IMR-90 (cell line): ENCODE measurements around the gene PHEX. TPM values are rescaled to one million over a fixed set of nuclear protein-coding genes. Genes with fewer than 3 reads are reported as not detected.

Source experiments
- ATAC-seq: fragments of 200-7000 bp; cut with Tn5 transposase; 2 replicates; pipeline ENCODE4 v1.9.1; 2020; ENCODE audit warnings: low read depth, mild to moderate bottlenecking, moderate library complexity
- BruUV-seq: library from RNA; stranded (reverse); fragments of 400-500 nt; replicated peaks from 2 replicates; lab custom pipeline; 2021; lab: Mats Ljungman, UMichigan
- CTCF ChIA-PET: fragments of 300-600 bp; formaldehyde crosslinking; extraction: SDS; loops from one replicate; lab custom pipeline; 2021; ENCODE audit warnings: antibody characterized with exemption; lab: Yijun Ruan, JAX
- POLR2A ChIA-PET: fragments of 300-600 bp; sonication (Branson Sonifier 250); formaldehyde crosslinking; loops from one replicate; lab custom pipeline; 2022; ENCODE audit warnings: antibody characterized with exemption; ENCODE audit not compliant: unreplicated experiment; lab: Charles Lee
- DNase-seq: peaks from one replicate; pipeline ENCODE4 v3.0.0; 2013
- H2AFZ ChIP-seq: replicated peaks from 2 replicates; pipeline ENCODE3; 2013; ENCODE audit warnings: low read length, mild to moderate bottlenecking; ENCODE audit not compliant: poor library complexity
- H2AK5ac ChIP-seq: 2 replicates; pipeline ENCODE4 v1.6.1; 2013; ENCODE audit warnings: low read depth, low read length, inconsistent platforms
- H2AK9ac ChIP-seq: replicated peaks from 2 replicates; pipeline ENCODE3; 2013; ENCODE audit warnings: mild to moderate bottlenecking, low read depth, low read length, moderate library complexity; ENCODE audit not compliant: poor library complexity
- H2BK120ac ChIP-seq: 2 replicates; pipeline ENCODE4 v1.6.1; 2013; ENCODE audit warnings: low read depth, low read length, inconsistent platforms
- H2BK15ac ChIP-seq: 3 replicates; pipeline ENCODE4 v1.6.1; 2013; ENCODE audit warnings: low read depth, low read length, inconsistent platforms
- H2BK20ac ChIP-seq: 2 replicates; pipeline ENCODE4 v1.6.1; 2013; ENCODE audit warnings: low read depth, mild to moderate bottlenecking, inconsistent platforms, low read length, moderate library complexity
- H2BK5ac ChIP-seq: 2 replicates; pipeline ENCODE4 v1.6.1; 2013; ENCODE audit warnings: mild to moderate bottlenecking, low read depth, low read length, inconsistent platforms; ENCODE audit not compliant: poor library complexity, severe bottlenecking
- H3K14ac ChIP-seq: replicated peaks from 2 replicates; pipeline ENCODE4 v1.6.1; 2013; ENCODE audit warnings: low read depth, low read length, inconsistent platforms
- H3K18ac ChIP-seq: 2 replicates; pipeline ENCODE4 v1.6.1; 2013; ENCODE audit warnings: low read depth, low read length, control low read depth
- H3K23ac ChIP-seq: 2 replicates; pipeline ENCODE4 v1.6.1; 2013; ENCODE audit warnings: low read depth, low read length, inconsistent platforms
- H3K27ac ChIP-seq: 2 replicates; pipeline ENCODE4 v1.5.1; 2013; ENCODE audit warnings: mild to moderate bottlenecking, control low read depth, low read length; ENCODE audit not compliant: insufficient read depth
- H3K27me3 ChIP-seq: 2 replicates; pipeline ENCODE4 v1.6.1; 2013; ENCODE audit warnings: low read length; ENCODE audit not compliant: control insufficient read depth, insufficient read depth
- H3K36me3 ChIP-seq: 2 replicates; pipeline ENCODE4 v1.6.1; 2013; ENCODE audit warnings: low read length, mixed read lengths; ENCODE audit not compliant: control insufficient read depth, insufficient read depth
- H3K4ac ChIP-seq: 2 replicates; pipeline ENCODE4 v1.6.1; 2013; ENCODE audit warnings: low read depth, low read length, inconsistent platforms
- H3K4me1 ChIP-seq: 2 replicates; pipeline ENCODE4 v1.6.1; 2013; ENCODE audit warnings: low read length, mixed read lengths; ENCODE audit not compliant: control insufficient read depth, insufficient read depth
- H3K4me2 ChIP-seq: 2 replicates; pipeline ENCODE4 v1.6.1; 2013; ENCODE audit warnings: low read depth, mild to moderate bottlenecking, control low read depth, low read length, moderate library complexity
- H3K4me3 ChIP-seq: 2 replicates; pipeline ENCODE4 v1.5.1; 2013; ENCODE audit warnings: low read depth, mild to moderate bottlenecking, control low read depth, low read length, moderate library complexity; ENCODE audit not compliant: insufficient read depth
- H3K56ac ChIP-seq: 2 replicates; pipeline ENCODE4 v1.6.1; 2013; ENCODE audit warnings: low read length, inconsistent platforms; ENCODE audit not compliant: insufficient read depth; ENCODE audit errors: extremely low read depth
- H3K79me1 ChIP-seq, 2 experiments: 2 replicates each; pipeline ENCODE4 v1.6.1; 2013; ENCODE audit warnings: low read length in 2 of 2, inconsistent platforms in 1 of 2, low read depth in 1 of 2
- H3K9ac ChIP-seq: 2 replicates; pipeline ENCODE4 v1.6.1; 2013; ENCODE audit warnings: low read depth, low read length, control low read depth
- H3K9me1 ChIP-seq: 2 replicates; pipeline ENCODE4 v1.6.1; 2013; ENCODE audit warnings: low read length, inconsistent platforms; ENCODE audit not compliant: insufficient read depth
- H3K9me3 ChIP-seq: 2 replicates; pipeline ENCODE4 v1.6.1; 2013; ENCODE audit warnings: low read length; ENCODE audit not compliant: control insufficient read depth, insufficient read depth
- H4K20me1 ChIP-seq: 2 replicates; pipeline ENCODE4 v1.6.1; 2013; ENCODE audit warnings: low read length, inconsistent platforms; ENCODE audit not compliant: insufficient read depth
- H4K5ac ChIP-seq: 2 replicates; pipeline ENCODE4 v1.6.1; 2013; ENCODE audit warnings: mild to moderate bottlenecking, low read depth, low read length, control low read depth
- H4K8ac ChIP-seq, 2 experiments: 2 replicates each; pipeline ENCODE4 v1.6.1; 2013; ENCODE audit warnings: low read depth in 2 of 2, low read length in 2 of 2, control low read depth in 1 of 2, inconsistent platforms in 1 of 2
- H4K91ac ChIP-seq: 2 replicates; pipeline ENCODE4 v1.6.1; 2013; ENCODE audit warnings: low read depth, low read length, inconsistent platforms; ENCODE audit not compliant: insufficient read depth
- BHLHE40 ChIP-seq: fragments of 150-350 bp; IDR thresholded peaks from 2 replicates; pipeline ENCODE4 v1.6.1; 2016; ENCODE audit warnings: mild to moderate bottlenecking, low read depth, low read length
- CEBPB ChIP-seq: IDR thresholded peaks from 2 replicates; pipeline ENCODE4 v1.6.1; 2012; ENCODE audit warnings: low read depth, low read length, improper control_type of control experiment
- CHD1 ChIP-seq: IDR thresholded peaks from 2 replicates; pipeline ENCODE4 v1.6.1; 2012; ENCODE audit warnings: low read depth, low read length, improper control_type of control experiment
- CTCF ChIP-seq: conservative IDR thresholded peaks from 2 replicates; pipeline ENCODE4 v1.5.1; 2012; ENCODE audit warnings: mild to moderate bottlenecking, low read depth, low read length, improper control_type of control experiment
- ELK1 ChIP-seq: fragments of 150-350 bp; IDR thresholded peaks from 2 replicates; pipeline ENCODE4 v1.6.1; 2016; ENCODE audit warnings: low read depth, mild to moderate bottlenecking, low read length, moderate library complexity, borderline replicate concordance
- FOS ChIP-seq: fragments of 150-350 bp; IDR thresholded peaks from 2 replicates; pipeline ENCODE4 v1.6.1; 2016; ENCODE audit warnings: low read depth, low read length
- MAFK ChIP-seq: IDR thresholded peaks from 2 replicates; pipeline ENCODE4 v1.6.1; 2012; ENCODE audit warnings: low read depth, low read length, improper control_type of control experiment
- MAZ ChIP-seq: IDR thresholded peaks from 2 replicates; pipeline ENCODE4 v1.6.1; 2012; ENCODE audit warnings: low read depth, mild to moderate bottlenecking, low read length, improper control_type of control experiment, moderate library complexity, borderline replicate concordance
- MXI1 ChIP-seq: IDR thresholded peaks from 2 replicates; pipeline ENCODE4 v1.6.1; 2012; ENCODE audit warnings: low read depth, mild to moderate bottlenecking, low read length, moderate library complexity, borderline replicate concordance
- NFE2L2 ChIP-seq: fragments of 150-350 bp; IDR thresholded peaks from 2 replicates; pipeline ENCODE4 v1.6.1; 2016; ENCODE audit warnings: low read depth, mild to moderate bottlenecking, low read length
- POLR2A ChIP-seq: IDR thresholded peaks from 2 replicates; pipeline ENCODE4 v1.6.1; 2012; ENCODE audit warnings: mild to moderate bottlenecking, low read depth, low read length
- RAD21 ChIP-seq: IDR thresholded peaks from 2 replicates; pipeline ENCODE4 v1.6.1; 2012; ENCODE audit warnings: low read length, improper control_type of control experiment
- RCOR1 ChIP-seq: IDR thresholded peaks from 2 replicates; pipeline ENCODE4 v1.6.1; 2012; ENCODE audit warnings: mild to moderate bottlenecking, low read length, improper control_type of control experiment; ENCODE audit not compliant: insufficient replicate concordance
- RFX5 ChIP-seq: IDR thresholded peaks from 2 replicates; pipeline ENCODE4 v1.8.0; 2012; ENCODE audit warnings: low read depth, mild to moderate bottlenecking, low read length, moderate library complexity
- SMC3 ChIP-seq: fragments of 150-350 bp; IDR thresholded peaks from 2 replicates; pipeline ENCODE4 v1.6.1; 2016; ENCODE audit warnings: low read depth, mild to moderate bottlenecking, antibody characterized with exemption, low read length, moderate library complexity
- USF2 ChIP-seq: fragments of 150-350 bp; IDR thresholded peaks from 2 replicates; pipeline ENCODE4 v1.6.1; 2017; ENCODE audit warnings: mild to moderate bottlenecking, antibody characterized with exemption, low read length, low read depth
- WGBS, 2 experiments: methylation state at CpG; one replicate each; pipeline versions ENCODE4 v1.1.5 to v1.1.7; 2013; ENCODE audit warnings: missing lambda C conversion rate in 2 of 2; ENCODE audit not compliant: insufficient read length in 1 of 2; ENCODE audit errors: extremely low coverage in 2 of 2; 5-methylcytosine and 5-hydroxymethylcytosine counted together
- dilution Hi-C: fragments of 300-500 bp; cut with HindIII; formaldehyde crosslinking; loops from one replicate; pipeline ENCODE4 v1.14.3; 2018; ENCODE audit warnings: low sequenced_read_pairs; ENCODE audit not compliant: unreplicated experiment
- in situ Hi-C: fragments of 300-500 bp; cut with MboI; formaldehyde crosslinking; loops from 3 replicates; pipeline ENCODE4 v1.14.3; 2019; ENCODE audit warnings: low sequenced_read_pairs, inconsistent platforms, mixed read lengths
- intact Hi-C: fragments of 100-400 bp; cut with micrococcal nuclease; formaldehyde crosslinking; loops from 2 replicates; pipeline ENCODE4 v1.10.0; 2022
- polyA plus RNA-seq, 3 experiments: library from polyadenylated mRNA; depleted of rRNA; stranded (reverse); fragments of >200 nt; gene quantifications; 2 replicates each; pipeline ENCODE4 v1.2.3, GENCODE V29; 2012; ENCODE audit warnings: low replicate concordance in 1 of 3
- total RNA-seq: library from RNA; depleted of rRNA; stranded (reverse); fragments of >200 nt; gene quantifications from 2 replicates; pipeline ENCODE4 v1.2.3, GENCODE V29; 2012

Gene PHEX
- total and polyA plus RNA-seq, 2 of the 4 experiments (the other 2 are of a cell fraction) = 0.10 to 0.18 TPM

DNA sequence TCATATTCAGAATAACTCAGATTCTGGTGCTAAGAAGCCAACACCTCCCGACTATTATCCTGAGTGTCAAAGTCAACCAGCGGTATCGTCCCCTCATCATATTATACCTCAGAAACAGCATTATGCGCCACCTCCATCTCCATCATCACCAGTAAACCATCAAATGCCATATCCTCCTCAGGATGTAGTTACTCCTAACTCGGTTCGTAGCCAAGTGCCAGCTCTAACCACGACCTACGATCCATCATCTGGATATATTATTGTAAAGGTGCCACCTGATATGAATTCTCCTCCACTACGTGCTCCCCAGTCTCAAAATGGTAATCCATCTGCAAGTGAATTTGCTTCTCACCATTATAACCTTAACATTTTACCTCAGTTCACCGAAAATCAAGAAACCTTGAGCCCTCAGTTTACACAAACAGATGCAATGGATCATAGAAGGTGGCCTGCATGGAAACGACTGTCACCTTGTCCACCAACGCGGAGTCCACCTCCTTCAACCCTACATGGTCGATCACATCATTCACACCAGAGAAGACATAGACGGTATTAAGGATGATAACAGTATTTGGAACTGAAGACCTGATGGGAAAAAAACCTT lies 241.7 kb downstream of the PHEX start:
- in situ Hi-C loops = no loop called here
- Histone ChIP-seq H3K36me3 (no peaks in the 10 kb centered on the region), H4K91ac (no peak overlapping the region), H2BK20ac (no peak overlapping the region), H2AK9ac (no peak overlapping the region), H3K9me1 (no peaks in the 10 kb centered on the region), H3K4me2 (no peak overlapping the region), H3K18ac (no peak overlapping the region), H3K23ac (no peak overlapping the region), H4K20me1 (no peaks in the 10 kb centered on the region), H3K14ac (no peak overlapping the region), H2AFZ (no peak overlapping the region), H3K4ac (no peak overlapping the region), H2BK5ac (no peak overlapping the region), H2BK15ac (no peak overlapping the region), H2AK5ac (no peak overlapping the region), H3K9ac (no peak overlapping the region), H3K79me1 (no peaks in the 10 kb centered on the region), H3K9me3 (no peaks in the 10 kb centered on the region), H3K56ac (no peak overlapping the region), H3K4me3 (no peak overlapping the region), H3K27ac (no peak overlapping the region), H3K27me3 (no peaks in the 10 kb centered on the region), H4K5ac (no peak overlapping the region), H3K4me1 (no peaks in the 10 kb centered on the region), H2BK120ac (no peak overlapping the region), H4K8ac (no peak overlapping the region)
- CTCF ChIA-PET = no interaction called here
- intact Hi-C loops = no loop called here
- ATAC-seq = no peak
- 33% methylated on average over 1 of the region's 15 CpGs; no CpG with 5 or more reads in 1 of the 2 experiments for WGBS, 2 experiments
- DNase-seq = no peak
- TF ChIP-seq MAFK (no peak), RFX5 (no peak), NFE2L2 (no peak), BHLHE40 (no peak), CEBPB (no peak), SMC3 (no peak), MAZ (no peak), FOS (no peak), MXI1 (no peak), ELK1 (no peak), CTCF (no peak), RCOR1 (no peak), USF2 (no peak), CHD1 (no peak), RAD21 (no peak), POLR2A (no peak)
- no TSS peak for BruUV-seq
- POLR2A ChIA-PET = no interaction called here
- dilution Hi-C loops = no loop called here
